HG02763 (cell line): Measurements from ENCODE around the gene NUDT2.

Experiments
- ATAC-seq: cut with Tn5 transposase; IDR thresholded peaks from one replicate; pipeline ENCODE4 v1.9.1; 2021; ENCODE audit warnings: mild to moderate bottlenecking, moderate library complexity; ENCODE audit not compliant: unreplicated experiment

Gene NUDT2

DNA sequence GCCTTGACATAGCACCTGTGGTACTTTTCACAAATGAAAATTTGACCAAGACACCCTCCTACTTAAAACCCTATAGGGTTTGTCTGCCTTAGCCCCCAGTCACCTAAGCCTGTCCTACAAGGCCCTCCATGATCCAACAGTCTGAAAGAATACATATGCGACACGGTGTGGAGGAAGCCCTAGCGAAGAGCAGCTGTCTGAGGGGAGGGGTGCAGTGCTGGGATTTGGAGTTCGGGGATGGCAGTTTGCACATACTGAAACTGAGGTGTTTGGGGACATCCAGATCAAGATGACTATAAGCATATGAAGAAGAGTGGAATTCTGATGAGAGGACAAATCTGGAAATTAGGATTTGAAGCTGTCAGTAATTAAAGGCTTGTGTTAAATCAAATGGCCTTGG lies 54.5 kb downstream of the NUDT2 start:
- ATAC-seq = no peak

DNA sequence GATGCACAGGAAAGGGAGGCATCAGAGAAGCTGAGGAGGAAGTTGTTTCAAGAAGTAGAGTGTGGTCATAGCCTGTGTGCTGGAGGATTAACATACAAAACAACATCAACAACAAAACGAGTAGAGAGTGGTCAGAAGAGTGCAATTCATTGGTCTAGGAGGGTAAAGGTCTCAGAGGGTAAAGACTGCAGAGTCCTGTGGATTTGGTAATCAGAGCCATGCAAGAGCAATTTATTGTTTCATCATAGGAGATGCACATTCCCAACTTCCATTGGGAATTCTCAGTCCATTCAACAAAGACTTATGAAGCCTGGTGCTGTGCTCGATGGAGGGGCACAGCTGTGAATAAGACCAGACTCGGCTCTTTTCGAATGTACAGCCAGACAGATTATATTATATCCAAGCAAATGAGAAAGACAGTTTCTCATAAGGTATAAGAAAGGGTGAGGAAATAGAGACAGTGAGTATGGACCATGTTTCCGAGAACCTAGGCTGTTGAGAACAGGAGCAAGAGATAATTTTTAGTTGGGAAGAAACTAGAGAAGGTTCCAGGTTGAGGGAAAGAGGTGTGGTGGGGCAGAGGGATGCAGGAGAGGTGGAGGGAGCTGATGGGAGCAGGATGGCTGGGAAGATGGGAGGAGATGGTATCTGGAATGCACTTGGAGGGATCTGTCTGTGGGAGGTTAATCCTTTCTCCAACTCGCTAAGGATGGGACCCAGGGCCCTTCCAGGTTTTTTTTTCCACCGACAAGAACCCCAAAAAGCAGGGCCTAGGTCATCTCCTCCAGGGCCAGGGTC lies 55.2 kb downstream of the NUDT2 start:
- ATAC-seq = no peak

DNA sequence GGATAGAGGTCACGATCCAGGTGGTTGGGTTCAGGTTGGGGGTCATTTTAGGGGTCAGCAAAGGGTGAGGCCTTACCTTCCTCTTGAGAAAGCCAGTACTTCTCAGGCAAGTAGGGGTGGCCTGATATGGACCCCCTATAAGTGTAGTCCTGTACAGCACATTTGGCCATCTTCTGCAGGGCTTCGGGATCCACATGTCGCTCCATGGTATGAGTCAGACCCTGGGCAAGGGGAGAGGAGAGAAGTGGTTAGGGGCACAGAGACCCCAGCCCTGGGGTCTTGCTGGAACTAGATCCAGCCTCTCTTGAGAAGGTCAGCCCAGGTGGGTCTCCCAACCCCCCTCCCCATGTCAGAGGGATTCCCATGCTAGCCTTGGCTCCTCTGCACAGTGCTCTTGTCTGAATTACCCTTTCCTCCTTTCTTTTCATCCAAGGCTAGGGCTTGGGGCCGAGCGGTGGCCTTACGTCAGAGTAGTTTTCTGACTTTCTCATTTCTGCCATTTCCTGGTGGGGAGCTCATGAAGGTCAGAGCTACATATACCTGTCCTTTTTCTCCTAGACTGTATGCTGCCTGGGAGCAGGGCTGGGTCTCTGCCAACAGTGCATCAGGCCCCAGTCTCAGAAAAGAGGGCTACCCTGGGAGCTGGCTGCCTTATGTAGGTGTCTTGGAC lies 56.3 kb downstream of the NUDT2 start:
- no peak for ATAC-seq

DNA sequence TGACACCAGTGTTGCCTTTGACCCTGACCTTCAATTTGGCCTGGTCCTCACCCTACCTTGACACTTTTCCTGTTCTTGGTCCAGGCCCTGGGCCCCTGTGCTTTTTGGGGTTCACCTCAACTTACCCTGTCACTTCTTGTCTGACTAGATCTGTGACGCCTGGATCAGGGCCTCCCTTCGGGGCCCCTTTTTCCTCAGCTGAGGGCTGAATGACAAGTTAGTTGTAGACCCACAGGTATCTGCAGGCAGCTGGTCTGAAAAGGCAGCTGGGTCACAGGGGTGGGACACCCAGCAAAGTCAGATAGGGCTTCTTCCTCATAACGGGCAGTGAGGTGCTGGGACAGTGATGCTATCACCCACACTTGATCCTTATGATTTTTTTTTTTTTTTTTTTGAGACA lies 57.3 kb downstream of the NUDT2 start:
- ATAC-seq = no peak

DNA sequence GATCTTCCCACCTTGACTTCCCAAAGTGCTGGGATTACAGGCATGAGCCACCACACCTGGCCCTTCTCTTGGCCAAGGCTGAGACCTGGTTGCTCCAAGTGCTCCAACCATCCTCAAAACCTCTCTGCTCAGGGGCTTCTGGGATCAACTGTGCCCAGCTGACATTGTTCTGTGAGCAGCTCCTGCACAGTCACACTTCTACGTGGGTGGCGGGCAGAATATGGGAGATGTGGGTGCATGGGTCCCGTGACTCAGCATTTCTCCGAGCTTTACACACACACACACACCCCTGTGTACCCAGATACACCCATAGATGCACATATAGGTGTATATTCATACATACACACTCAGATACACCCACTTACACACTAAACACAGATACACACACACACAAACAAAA lies 57.9 kb downstream of the NUDT2 start:
- no peak for ATAC-seq

DNA sequence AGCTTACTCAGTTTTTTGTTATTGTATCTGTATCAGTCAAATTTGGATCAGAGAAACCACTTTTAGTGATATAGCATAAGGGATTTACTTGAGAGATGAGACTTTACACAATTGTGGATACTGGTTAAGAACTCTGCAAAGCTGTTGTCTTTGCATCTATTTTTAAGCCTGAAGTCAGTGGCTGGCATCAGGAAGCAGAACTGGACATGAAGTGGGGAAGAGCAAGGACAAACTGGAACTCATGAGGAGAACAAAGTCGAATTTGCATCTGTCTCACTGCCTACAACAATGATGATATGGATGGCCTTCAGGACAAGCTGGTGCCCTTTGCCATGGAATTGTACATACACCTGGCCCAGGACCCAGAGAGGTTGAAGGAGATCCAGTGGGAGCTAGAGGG lies 63.1 kb downstream of the NUDT2 start:
- no peak for ATAC-seq
